Astrocyte (in vitro differentiated cells and primary cell): ENCODE data around the gene GPA33.

Experiments
- CTCF ChIP-seq: IDR thresholded peaks from 2 replicates; pipeline ENCODE4 v1.5.1; 2011; ENCODE audit warnings: low read depth, mild to moderate bottlenecking, inconsistent platforms, low read length, moderate library complexity; ENCODE audit not compliant: insufficient read depth
- EZH2 ChIP-seq: IDR thresholded peaks from 2 replicates; pipeline ENCODE4 v1.6.1; 2012; ENCODE audit warnings: mild to moderate bottlenecking, low read length, inconsistent platforms; ENCODE audit not compliant: insufficient read depth

DNA sequence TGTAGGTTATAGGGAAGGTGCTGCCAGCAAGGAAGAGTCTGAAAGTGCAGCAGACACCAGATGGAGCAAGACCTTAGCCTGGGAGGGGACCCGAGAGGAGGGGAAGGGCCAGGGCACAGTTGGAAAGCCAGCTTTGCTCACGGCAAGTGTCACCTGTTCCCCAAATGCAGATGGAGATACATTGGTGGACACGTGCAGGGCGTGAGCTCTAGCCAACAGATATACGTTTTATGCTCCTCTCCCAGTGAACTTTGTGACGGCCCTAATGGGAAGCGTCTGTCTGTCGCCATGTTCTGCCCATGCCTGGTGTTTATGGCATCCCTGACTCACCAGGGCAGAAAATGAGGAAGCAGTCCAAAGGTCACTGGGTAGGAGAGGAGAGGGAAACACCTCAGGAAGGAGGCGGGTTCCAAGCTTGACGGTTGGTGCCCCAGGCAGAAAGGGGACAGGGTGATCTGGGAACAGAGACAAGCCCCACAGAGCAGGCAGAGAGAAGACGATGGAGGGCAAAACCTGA lies 7.6 kb downstream of the GPA33 start:
- no peak for TF ChIP-seq CTCF
- no peak for TF ChIP-seq EZH2
